K562 (cell line): Measurements from ENCODE around the gene ZNF474. TPM values are rescaled to one million over a fixed set of nuclear protein-coding genes. Genes with fewer than 3 reads are reported as not detected.

Source experiments
- ATF7 ChIP-seq: fragments of 450-650 bp; IDR thresholded peaks from 2 replicates; pipeline ENCODE4 v1.7.1; 2014; ENCODE audit warnings: mild to moderate bottlenecking, moderate library complexity
- BRD4 ChIP-seq: fragments of 200-600 bp; sonication (generic); IDR thresholded peaks from 2 replicates; pipeline ENCODE4 v1.6.1; 2017; ENCODE audit warnings: inconsistent platforms
- CBX1 ChIP-seq: sonication (generic); IDR thresholded peaks from 2 replicates; pipeline ENCODE4 v1.6.1; 2016; ENCODE audit warnings: antibody characterized with exemption, low read depth, mild to moderate bottlenecking
- CTBP1 ChIP-seq: fragments of 450-650 bp; IDR thresholded peaks from 2 replicates; pipeline ENCODE4 v1.6.1; 2016; ENCODE audit warnings: borderline replicate concordance
- ETS2 ChIP-seq: IDR thresholded peaks from 2 replicates; pipeline ENCODE4 v1.6.1; 2016; ENCODE audit warnings: borderline replicate concordance, missing genetic modification characterization, mild to moderate bottlenecking, moderate library complexity, missing compliant biosample characterization; ENCODE audit not compliant: poor library complexity, severe bottlenecking
- ETV5 ChIP-seq: sonication (generic); formaldehyde crosslinking; IDR thresholded peaks from 2 replicates; pipeline ENCODE4 v1.4.0; 2020; ENCODE audit warnings: low read depth, mild to moderate bottlenecking, missing genetic modification reagents
- GATAD2B ChIP-seq: fragments of 450-650 bp; IDR thresholded peaks from 2 replicates; pipeline ENCODE4 v1.6.1; 2017; ENCODE audit warnings: mild to moderate bottlenecking, borderline replicate concordance
- GTF2A2 ChIP-seq: IDR thresholded peaks from 2 replicates; pipeline ENCODE4 v1.6.1; 2016; ENCODE audit warnings: mild to moderate bottlenecking, missing genetic modification characterization, missing compliant biosample characterization
- GTF2B ChIP-seq: IDR thresholded peaks from 2 replicates; pipeline ENCODE4 v1.6.1; 2011; ENCODE audit not compliant: insufficient read length; ENCODE audit errors: extremely low read depth
- HEY1 ChIP-seq: fragments of 250-450 bp; sonication (Bioruptor Pico); IDR thresholded peaks from 2 replicates; pipeline ENCODE4 v1.5.0; 2020; ENCODE audit warnings: mild to moderate bottlenecking, moderate library complexity, borderline replicate concordance
- L3MBTL2 ChIP-seq: fragments of 450-650 bp; IDR thresholded peaks from 2 replicates; pipeline ENCODE4 v1.6.1; 2016; ENCODE audit warnings: mild to moderate bottlenecking, moderate library complexity
- MAX ChIP-seq: sonication (generic); formaldehyde crosslinking; IDR thresholded peaks from 2 replicates; pipeline ENCODE4 v1.9.0; 2022; ENCODE audit warnings: mild to moderate bottlenecking, missing genetic modification reagents
- MEF2D ChIP-seq: conservative IDR thresholded peaks from 2 replicates; pipeline ENCODE4 v1.6.1; 2016; ENCODE audit warnings: low read depth, missing genetic modification characterization, missing compliant biosample characterization
- MTA2 ChIP-seq: fragments of 450-650 bp; IDR thresholded peaks from 2 replicates; pipeline ENCODE4 v1.6.1; 2016; ENCODE audit warnings: low read depth
- NCOA2 ChIP-seq, 2 experiments: fragments of 450-650 bp; IDR thresholded peaks; 2 replicates each; pipeline ENCODE4 v1.6.1; 2018; ENCODE audit warnings: mild to moderate bottlenecking in 2 of 2, moderate library complexity in 1 of 2; ENCODE audit not compliant: partially characterized antibody in 2 of 2
- NR3C1 ChIP-seq: sonication (generic); formaldehyde crosslinking; IDR thresholded peaks from 2 replicates; pipeline ENCODE4 v1.8.1; 2022; ENCODE audit warnings: missing genetic modification reagents
- POLR2AphosphoS5 ChIP-seq: IDR thresholded peaks from 2 replicates; pipeline ENCODE4 v1.6.1; 2011; ENCODE audit warnings: mild to moderate bottlenecking, low read depth, low read length, moderate library complexity; ENCODE audit not compliant: control insufficient read depth, insufficient read depth
- RFX5 ChIP-seq: IDR thresholded peaks from 2 replicates; pipeline ENCODE4 v1.6.1; 2011; ENCODE audit warnings: low read depth, mild to moderate bottlenecking, improper control_type of control experiment, low read length
- SMAD2 ChIP-seq: fragments of 150-350 bp; IDR thresholded peaks from 2 replicates; pipeline ENCODE4 v1.6.1; 2014; ENCODE audit warnings: low read depth, mild to moderate bottlenecking, low read length
- SMARCC2 ChIP-seq: fragments of 450-650 bp; IDR thresholded peaks from 2 replicates; pipeline ENCODE4 v1.6.1; 2017; ENCODE audit warnings: antibody characterized with exemption, moderate library complexity, mild to moderate bottlenecking, low read depth
- TAL1 ChIP-seq: fragments of 450-650 bp; IDR thresholded peaks from 2 replicates; pipeline ENCODE4 v1.6.1; 2016; ENCODE audit warnings: mild to moderate bottlenecking
- TARDBP ChIP-seq: fragments of 450-650 bp; IDR thresholded peaks from 2 replicates; pipeline ENCODE4 v1.6.1; 2016
- TBP ChIP-seq: optimal IDR thresholded peaks from 2 replicates; pipeline ENCODE3; 2011; ENCODE audit warnings: low read depth, low read length, improper control_type of control experiment
- ZNF165 ChIP-seq: fragments of 250-450 bp; sonication (Bioruptor Pico); IDR thresholded peaks from 2 replicates; pipeline ENCODE4 v1.4.0; 2020; ENCODE audit warnings: borderline replicate concordance
- ZNF174 ChIP-seq: fragments of 250-450 bp; sonication (Bioruptor Pico); IDR thresholded peaks from 2 replicates; pipeline ENCODE4 v1.4.0; 2020; ENCODE audit warnings: mild to moderate bottlenecking
- ZNF347 ChIP-seq: fragments of 450-650 bp; formaldehyde crosslinking; IDR thresholded peaks from 2 replicates; pipeline ENCODE4 v1.4.0; 2020; ENCODE audit warnings: low read depth, mild to moderate bottlenecking, moderate library complexity
- ZNF830 ChIP-seq: fragments of 250-450 bp; sonication (Bioruptor Pico); IDR thresholded peaks from 2 replicates; pipeline ENCODE4 v1.5.0; 2021; ENCODE audit warnings: mild to moderate bottlenecking
- polyA plus RNA-seq, 8 experiments: library from polyadenylated mRNA; depleted of rRNA in 4 of 8; stranded (reverse) in 5 of 8; unstranded in 3 of 8; fragments of >200 nt; fragmentation: Nextera tagmentation in 2 of 8; fragmentation: Illumina TruSeq in 1 of 8; extraction: Ambion mirVana in 2 of 8; extraction: Trizol in 1 of 8; gene quantifications; 2 replicates each; pipeline versions ENCODE4 v1.2.1 to v1.2.3, GENCODE V29; 2011 to 2014; ENCODE audit warnings: inconsistent platforms in 1 of 8, missing spikeins in 1 of 8
- total RNA-seq, 7 experiments: library from RNA; depleted of rRNA in 6 of 7; stranded (reverse); fragments of >200 nt in 6 of 7; fragmentation: Illumina TruSeq in 2 of 7; extraction: Trizol in 2 of 7; gene quantifications; 2 replicates each; pipeline versions ENCODE4 v1.2.1 to v1.2.3, GENCODE V29; 2011 to 2021; ENCODE audit warnings: low replicate concordance in 1 of 7

The ZNF474 gene
- total and polyA plus RNA-seq, 9 of the 15 experiments (the other 6 are each of a cell fraction or from before 2014, with no cell fraction given) = 0.16 to 0.62 (median 0.39) TPM

GRCh38 chr5:122112733-122113558 lies 16.4 kb upstream of the ZNF474 start (continued):
- TF ChIP-seq TARDBP = no peak
- TF ChIP-seq ZNF830 (CRISPR knock-in tag) = no peak
- TF ChIP-seq NR3C1 (CRISPR knock-in tag) = no peak
- no peak for TF ChIP-seq NCOA2 (IDR thresholded peaks at IDR 0.05; ENCODE audit: partially characterized antibody in 2 of 2)
- no peak for TF ChIP-seq SMAD2
- peak; percentile 64; the same call in 1 of the 2 replicates for TF ChIP-seq ATF7
- peak; percentile 90 for TF ChIP-seq CTBP1
- TF ChIP-seq GTF2A2 = 0 out of 2 replicates have a peak, but pooled peaks have one; percentile 42
- TF ChIP-seq ZNF347 (CRISPR knock-in tag) = no peak
- no peak for TF ChIP-seq ZNF174 (CRISPR knock-in tag)
- peak; percentile 79 for TF ChIP-seq MEF2D
- peak; percentile 93 for TF ChIP-seq TAL1
- TF ChIP-seq MTA2 = peak; percentile 90
- TF ChIP-seq ETV5 (CRISPR knock-in tag) = no peak
- peak; percentile 81 for TF ChIP-seq L3MBTL2
- TF ChIP-seq CBX1 = no peak
- peak; percentile 66; the same call in 1 of the 2 replicates for TF ChIP-seq MAX
- no peak for TF ChIP-seq GTF2B
- TF ChIP-seq BRD4 = peak; percentile 53; the same call in 1 of the 2 replicates
- no peak for TF ChIP-seq RFX5
- TF ChIP-seq TBP = peak; percentile 58
- TF ChIP-seq GATAD2B = peak; percentile 69
- peak; percentile 91; the same call in 1 of the 2 replicates for TF ChIP-seq POLR2AphosphoS5
- no peak for TF ChIP-seq ZNF165 (CRISPR knock-in tag)
- no peak for TF ChIP-seq HEY1 (CRISPR knock-in tag)
- peak; percentile 92 for TF ChIP-seq SMARCC2
- TF ChIP-seq ETS2 (tag) = no peak
